Coronary artery (tissue), 2 donors: ENCODE measurements around the gene RSL24D1.
"Not testable (repeated sequence)": the region's sequence is repeated elsewhere in the genome, so short reads cannot be mapped to it uniquely, and the experiment has no call there.

Source experiments
- DNase-seq: peaks from one replicate; pipeline ENCODE4 v3.0.0-alpha.2; 2017; ENCODE audit warnings: low spot score
- H3K27ac ChIP-seq, 2 donors: fragments of 200-600 bp; sonication (generic); one replicate each; pipeline ENCODE4 v1.5.1; 2016 to 2019
- H3K4me3 ChIP-seq: fragments of 200-600 bp; sonication (generic); 2 replicates; pipeline ENCODE4 v1.5.1; 2016; ENCODE audit warnings: mild to moderate bottlenecking, moderate library complexity
- CTCF ChIP-seq: fragments of 200-600 bp; sonication (generic); IDR thresholded peaks from one replicate; pipeline ENCODE4 v1.5.1; 2019; ENCODE audit warnings: antibody characterized with exemption

Gene RSL24D1

GRCh38 chr15:55164284-55164683 lies 32.5 kb downstream of the RSL24D1 start:
- no peak for DNase-seq
- Histone ChIP-seq H3K4me3 (no peak overlapping the region), H3K27ac (no peak overlapping the region)
- no peak for TF ChIP-seq CTCF

DNA sequence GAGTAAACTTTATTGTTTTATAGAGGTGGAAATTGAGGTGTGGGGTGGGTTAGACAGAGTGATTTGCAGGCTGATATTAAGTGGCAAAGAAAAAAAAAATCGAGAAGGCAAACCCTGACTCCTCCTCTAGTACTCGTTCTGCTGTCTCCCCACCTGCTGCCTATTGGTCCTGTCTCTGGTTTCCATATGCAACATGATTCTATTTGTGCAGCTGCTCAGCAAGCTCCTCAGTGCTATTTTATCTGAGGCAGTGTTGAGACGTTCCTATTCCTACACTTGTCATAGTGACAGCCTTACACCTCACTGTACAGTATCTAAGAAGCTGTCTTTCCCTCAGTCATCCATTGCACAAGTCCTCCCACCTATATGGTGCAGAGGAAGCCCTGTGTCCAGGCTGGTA lies 45.1 kb downstream of the RSL24D1 start:
- TF ChIP-seq CTCF: no peak
- no peak overlapping the region for H3K4me3 ChIP-seq
- H3K27ac ChIP-seq: no peak overlapping the region
- DNase-seq: no peak

DNA sequence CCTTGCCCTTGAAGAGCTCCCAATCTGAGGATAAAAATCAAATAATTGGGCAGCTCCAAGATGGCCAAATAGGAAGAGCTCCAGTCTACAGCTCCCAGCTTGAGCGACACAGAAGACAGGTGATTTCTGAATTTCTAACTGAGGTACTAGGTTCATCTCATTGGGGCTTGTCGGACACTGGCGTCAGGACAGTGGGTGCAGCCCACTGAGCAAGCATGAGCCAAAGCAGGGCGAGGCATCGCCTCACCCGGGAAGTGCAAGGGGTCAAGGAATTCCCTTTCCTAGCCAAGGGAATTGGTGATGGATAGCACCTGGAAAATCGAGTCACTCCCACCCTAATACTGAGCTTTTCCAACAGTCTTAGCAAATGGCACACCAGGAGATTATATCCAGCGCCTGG lies 53.6 kb downstream of the RSL24D1 start:
- not testable (repeated sequence) for DNase-seq, H3K4me3 ChIP-seq, H3K27ac ChIP-seq

DNA sequence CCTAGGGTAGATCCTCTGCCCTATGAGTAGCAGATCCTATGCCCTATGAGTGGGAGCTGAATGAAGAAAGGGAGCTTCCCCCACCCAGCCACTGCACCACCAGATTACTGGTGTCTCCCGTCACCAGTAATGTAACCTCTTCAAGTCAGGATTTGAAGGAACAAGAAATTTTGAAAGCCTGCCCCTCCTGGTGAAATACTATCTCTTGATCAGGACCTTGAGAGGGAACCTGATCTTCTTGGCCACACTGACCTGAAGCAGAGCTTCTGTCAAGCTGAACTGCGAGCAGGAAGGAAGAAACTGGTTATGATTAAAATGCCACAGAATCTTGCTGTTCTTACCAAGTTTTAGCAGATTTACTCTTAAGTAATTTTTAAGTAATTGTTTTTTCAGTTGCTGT lies 62.8 kb downstream of the RSL24D1 start:
- DNase-seq: no peak
- Histone ChIP-seq H3K27ac (no peak overlapping the region), H3K4me3 (no peak overlapping the region)
- TF ChIP-seq CTCF: no peak

- Histone ChIP-seq H3K27ac (no peak overlapping the region), H3K4me3 (no peak overlapping the region)
- TF ChIP-seq CTCF: no peak
- DNase-seq: no peak
Observed at GRCh38 chr15:55132672-55133071, 64.1 kb downstream of the RSL24D1 start.
